HepG2 (cell line): ENCODE data around the gene CLDN22. TPM values are rescaled to one million over a fixed set of nuclear protein-coding genes. Genes with fewer than 3 reads are reported as not detected.
A peak's percentile ranks its signal among the peaks of the same experiment; 100 is the strongest.

ENCODE experiments used
- ATAC-seq: fragments of 200-7000 bp; cut with Tn5 transposase; 3 replicates; pipeline ENCODE4 v1.9.1; 2020; ENCODE audit warnings: mild to moderate bottlenecking, moderate library complexity
- BruUV-seq: library from RNA; stranded (reverse); fragments of 400-500 nt; replicated peaks from 2 replicates; lab custom pipeline; 2021; lab: Mats Ljungman, UMichigan
- CTCF ChIA-PET: fragments of 300-600 bp; formaldehyde crosslinking; extraction: SDS; loops from one replicate; lab custom pipeline; 2021; ENCODE audit warnings: low total read pairs, inconsistent platforms, low intra/inter-chr PET ratio; lab: Yijun Ruan, JAX
- POLR2A ChIA-PET: fragments of 350-600 bp; sonication (Branson Sonifier 250); formaldehyde crosslinking; loops from one replicate; lab custom pipeline; 2020; ENCODE audit warnings: antibody characterized with exemption, inconsistent platforms; lab: Yijun Ruan, JAX
- DNase-seq: peaks from one replicate; pipeline ENCODE4 v3.0.0-alpha.2; 2015; ENCODE audit warnings: low spot score
- FAIRE-seq: peaks from 3 replicates; lab custom pipeline; 2011; peaks lifted over from hg19 to GRCh38; lab: Jason Lieb, UNC
- H2AFZ ChIP-seq: one replicate; pipeline ENCODE4 v1.6.1; 2011; ENCODE audit warnings: low read length, inconsistent platforms
- H3K27ac ChIP-seq: fragments of 300-600 bp; 3 replicates; pipeline ENCODE4 v1.8.0; 2011; ENCODE audit warnings: mixed run types, mild to moderate bottlenecking, mixed read lengths, low read length, inconsistent platforms; ENCODE audit not compliant: insufficient read depth; ENCODE audit errors: extremely low read length
- H3K27me3 ChIP-seq, 2 experiments: fragments of 200-600 bp in 1 of 2; 2 replicates in 1 of 2; 3 replicates in 1 of 2; pipeline versions ENCODE4 v1.6.0 to v1.8.0; 2011; ENCODE audit warnings: low read length in 2 of 2, mild to moderate bottlenecking in 2 of 2, moderate library complexity in 2 of 2, inconsistent platforms in 1 of 2; ENCODE audit not compliant: insufficient read depth in 2 of 2, control insufficient read depth in 1 of 2
- H3K36me3 ChIP-seq, 2 experiments: fragments of 200-600 bp in 1 of 2; replicated peaks in 1 of 2; 2 replicates in 1 of 2; 3 replicates in 1 of 2; pipeline versions ENCODE4 v1.5.1 to v1.8.0; 2011; ENCODE audit warnings: low read length in 2 of 2, inconsistent platforms in 1 of 2; ENCODE audit not compliant: insufficient read depth in 2 of 2, control insufficient read depth in 1 of 2
- H3K4me1 ChIP-seq: 2 replicates; pipeline ENCODE4 v1.5.1; 2012; ENCODE audit warnings: low read length, inconsistent platforms; ENCODE audit not compliant: insufficient read depth
- H3K4me2 ChIP-seq: 2 replicates; pipeline ENCODE4 v1.6.0; 2011; ENCODE audit warnings: low read depth, low read length, inconsistent platforms
- H3K4me3 ChIP-seq, 3 experiments: fragments of 200-600 bp in 1 of 3; sonication (generic), shearing (Covaris generic) in 1 of 3; replicated peaks in 1 of 3; 2 replicates each; pipeline ENCODE4 v1.5.1; 2011 to 2016; ENCODE audit warnings: low read length in 3 of 3, inconsistent platforms in 2 of 3, low read depth in 2 of 3, mild to moderate bottlenecking in 2 of 3, control low read depth in 1 of 3, mixed read lengths in 1 of 3; ENCODE audit not compliant: insufficient read depth in 1 of 3
- H3K79me2 ChIP-seq: one replicate; pipeline ENCODE4 v1.6.1; 2011; ENCODE audit warnings: low read length, inconsistent platforms; ENCODE audit not compliant: insufficient read depth
- H3K9ac ChIP-seq: 2 replicates; pipeline ENCODE4 v1.6.0; 2011; ENCODE audit warnings: mild to moderate bottlenecking, low read depth, low read length, inconsistent platforms; ENCODE audit not compliant: insufficient read depth
- H3K9me3 ChIP-seq: 2 replicates; pipeline ENCODE4 v1.5.1; 2012; ENCODE audit warnings: mild to moderate bottlenecking, low read length
- H4K20me1 ChIP-seq: 2 replicates; pipeline ENCODE4 v1.6.0; 2011; ENCODE audit warnings: inconsistent platforms, mild to moderate bottlenecking, low read length, moderate library complexity; ENCODE audit not compliant: insufficient read depth
- ARID3A ChIP-seq: IDR thresholded peaks from 2 replicates; pipeline ENCODE4 v1.6.1; 2012; ENCODE audit warnings: low read depth, low read length, improper control_type of control experiment
- BRCA1 ChIP-seq: sonication (generic); formaldehyde crosslinking; IDR thresholded peaks from 2 replicates; pipeline ENCODE4 v1.4.0; 2020; ENCODE audit warnings: missing genetic modification reagents
- CEBPB ChIP-seq: IDR thresholded peaks from 2 replicates; pipeline ENCODE4 v1.6.1; 2011; ENCODE audit warnings: low read depth, low read length, improper control_type of control experiment, borderline replicate concordance
- EED ChIP-seq: sonication (generic); formaldehyde crosslinking; IDR thresholded peaks from 2 replicates; pipeline ENCODE4 v1.5.0; 2020; ENCODE audit warnings: mild to moderate bottlenecking, missing genetic modification reagents
- MAX ChIP-seq: IDR thresholded peaks from 2 replicates; pipeline ENCODE4 v1.6.1; 2012; ENCODE audit warnings: inconsistent platforms
- MYNN ChIP-seq: sonication (generic); formaldehyde crosslinking; IDR thresholded peaks from 2 replicates; pipeline ENCODE4 v1.4.0; 2020; ENCODE audit warnings: mild to moderate bottlenecking, low read depth, missing genetic modification reagents
- NCOR1 ChIP-seq: fragments of 200-600 bp; sonication (generic); IDR thresholded peaks from 2 replicates; pipeline ENCODE4 v1.7.0; 2017; ENCODE audit warnings: antibody characterized with exemption, low read length, borderline replicate concordance
- PITX1 ChIP-seq: sonication (generic); formaldehyde crosslinking; IDR thresholded peaks from 2 replicates; pipeline ENCODE4 v1.5.1; 2020; ENCODE audit warnings: mild to moderate bottlenecking, missing genetic modification reagents
- SATB2 ChIP-seq: sonication (generic); formaldehyde crosslinking; IDR thresholded peaks from 2 replicates; pipeline ENCODE4 v1.5.0; 2020; ENCODE audit warnings: missing genetic modification reagents
- ZBTB42 ChIP-seq: sonication (generic); formaldehyde crosslinking; IDR thresholded peaks from 2 replicates; pipeline ENCODE4 v1.5.0; 2020; ENCODE audit warnings: mild to moderate bottlenecking, missing genetic modification reagents
- ZNF20 ChIP-seq: sonication (generic); formaldehyde crosslinking; IDR thresholded peaks from 2 replicates; pipeline ENCODE4 v1.4.0; 2020; ENCODE audit warnings: mild to moderate bottlenecking, moderate library complexity, missing genetic modification reagents
- ZNF564 ChIP-seq: sonication (generic); formaldehyde crosslinking; IDR thresholded peaks from 2 replicates; pipeline ENCODE4 v1.8.1; 2023; ENCODE audit warnings: mild to moderate bottlenecking, missing genetic modification reagents
- ZNF777 ChIP-seq: sonication (generic); formaldehyde crosslinking; IDR thresholded peaks from 2 replicates; pipeline ENCODE4 v1.4.0; 2020; ENCODE audit warnings: missing genetic modification reagents
- ZNF784 ChIP-seq: sonication (generic); formaldehyde crosslinking; IDR thresholded peaks from 2 replicates; pipeline ENCODE4 v1.5.1; 2020; ENCODE audit warnings: missing genetic modification reagents, mild to moderate bottlenecking, borderline replicate concordance
- WGBS: methylation state at CpG from one replicate; pipeline ENCODE4 v1.1.6; 2017; ENCODE audit warnings: low lambda C conversion rate; 5-methylcytosine and 5-hydroxymethylcytosine counted together
- in situ Hi-C: cut with HindIII; loops from 2 replicates; pipeline ENCODE4 v1.10.0; 2017; ENCODE audit warnings: low pct_unique_long_range_greater_than_20kb; ENCODE audit not compliant: extremely low pct_ligation_motif_present
- intact Hi-C: fragments of 100-400 bp; cut with micrococcal nuclease; formaldehyde crosslinking; loops from one replicate; pipeline ENCODE4 v1.10.0; 2022; ENCODE audit not compliant: unreplicated experiment
- polyA plus RNA-seq, 8 experiments: library from polyadenylated mRNA; depleted of rRNA in 3 of 8; stranded (reverse) in 7 of 8; unstranded in 1 of 8; fragments of >200 nt; fragmentation: Illumina TruSeq in 4 of 8; extraction: Trizol in 4 of 8; gene quantifications; 2 replicates each; pipeline versions ENCODE4 v1.2.1 to v1.2.3, GENCODE V29; 2011 to 2016; ENCODE audit warnings: low read depth in 4 of 8, missing spikeins in 1 of 8, mixed read lengths in 1 of 8; ENCODE audit not compliant: insufficient read depth in 1 of 8
- total RNA-seq, 5 experiments: library from RNA; depleted of rRNA; stranded (reverse); fragments of >200 nt; fragmentation: Illumina TruSeq; extraction: Trizol; gene quantifications; 2 replicates each; pipeline ENCODE4 v1.2.3, GENCODE V29; 2016; ENCODE audit warnings: low read depth in 1 of 5

Gene CLDN22
- total and polyA plus RNA-seq, 2 of the 13 experiments (the other 11 are each of a cell fraction or from before 2014, with no cell fraction given) = 0.07 TPM; not detected in 1

- H3K9ac ChIP-seq = no peak overlapping the region
- H3K4me2 ChIP-seq = no peak overlapping the region
- no peak overlapping the region for H3K27ac ChIP-seq
- H3K36me3 ChIP-seq = no peaks in the 10 kb centered on the region
- in situ Hi-C loops = no loop called here
- H3K4me1 ChIP-seq = peaks cover 40% of the 10 kb centered on the region
- DNase-seq (no peak), ATAC-seq (no peak), FAIRE-seq (no peak)
- H3K4me3 ChIP-seq = no peak overlapping the region
- POLR2A ChIA-PET = no interaction called here
- WGBS = no CpG with 5 or more reads among the region's 2 CpGs
- no TSS peak for BruUV-seq
- no peaks in the 10 kb centered on the region for H3K27me3 ChIP-seq
- intact Hi-C loops = no loop called here
- no peak overlapping the region for H2AFZ ChIP-seq
- no peak for TF ChIP-seq ZNF777 (CRISPR knock-in tag)
- peak; percentile 55; the same call in 1 of the 2 replicates for TF ChIP-seq CEBPB
- TF ChIP-seq, all 625 proteins: peak for 1
- no peaks in the 10 kb centered on the region for H4K20me1 ChIP-seq
- CTCF ChIA-PET = no interaction called here
- H3K79me2 ChIP-seq = no peaks in the 10 kb centered on the region
- no peaks in the 10 kb centered on the region for H3K9me3 ChIP-seq
These were observed 10.8 kb upstream of the CLDN22 start for GRCh38 chr4:183330841-183331240.

GRCh38 chr4:183329954-183330742 is 10.1 kb upstream of the CLDN22 start:
- Histone ChIP-seq H2AFZ (no peak overlapping the region), H3K27me3 (no peaks in the 10 kb centered on the region), H3K4me1 (peaks cover 40% of the 10 kb centered on the region), H3K36me3 (no peaks in the 10 kb centered on the region), H3K4me2 (no peak overlapping the region), H3K79me2 (no peaks in the 10 kb centered on the region), H3K9ac (no peak overlapping the region), H3K9me3 (no peaks in the 10 kb centered on the region), H4K20me1 (no peaks in the 10 kb centered on the region), H3K27ac (no peak overlapping the region), H3K4me3 (no peak overlapping the region)
- intact Hi-C loops (no loop called here), in situ Hi-C loops (no loop called here)
- TF ChIP-seq BRCA1 (no peak), ZNF564 (CRISPR knock-in tag) (no peak), ARID3A (no peak), EED (CRISPR knock-in tag) (no peak), NCOR1 (no peak), SATB2 (no peak), PITX1 (CRISPR knock-in tag) (no peak), MAX (no peak), ZNF784 (CRISPR knock-in tag) (no peak), ZNF20 (no peak), ZBTB42 (CRISPR knock-in tag) (no peak), MYNN (CRISPR knock-in tag) (no peak)
- ChIA-PET CTCF (no interaction called here), POLR2A (no interaction called here)
- FAIRE-seq (no peak), ATAC-seq (no peak; the same call in 2 of the 3 replicates), DNase-seq (no peak)
- BruUV-seq = no TSS peak
- WGBS = 60% methylated on average over 9 of the region's 10 CpGs
